IPS DF 6.9 (cell line): ENCODE data around the gene VGLL1.

Experiments
- DNase-seq: peaks from one replicate; pipeline ENCODE4 v3.0.0-alpha.2; 2013; ENCODE audit warnings: low read depth, low spot score
- H3K27ac ChIP-seq: one replicate; pipeline ENCODE4 v1.5.1; 2013; ENCODE audit warnings: low read length, control low read depth
- H3K27me3 ChIP-seq: 2 replicates; pipeline ENCODE4 v1.6.1; 2013; ENCODE audit warnings: mild to moderate bottlenecking, low read length; ENCODE audit not compliant: control insufficient read depth, insufficient read depth
- H3K36me3 ChIP-seq: 2 replicates; pipeline ENCODE4 v1.6.1; 2013; ENCODE audit warnings: low read length; ENCODE audit not compliant: control insufficient read depth, insufficient read depth
- H3K4me1 ChIP-seq: 2 replicates; pipeline ENCODE4 v1.6.1; 2013; ENCODE audit warnings: low read length; ENCODE audit not compliant: control insufficient read depth, insufficient read depth
- H3K4me3 ChIP-seq: 2 replicates; pipeline ENCODE4 v1.5.1; 2013; ENCODE audit warnings: mild to moderate bottlenecking, low read length
- H3K9me3 ChIP-seq: 2 replicates; pipeline ENCODE4 v1.6.1; 2013; ENCODE audit warnings: low read length, inconsistent platforms; ENCODE audit not compliant: control insufficient read depth, insufficient read depth
- WGBS: extraction: QIAGEN DNeasy Blood & Tissue Kit; methylation state at CpG from one replicate; pipeline ENCODE4 v1.1.7; 2013; ENCODE audit warnings: mixed read lengths, missing lambda C conversion rate; ENCODE audit not compliant: insufficient read length, insufficient coverage; 5-methylcytosine and 5-hydroxymethylcytosine counted together

The VGLL1 gene

DNA sequence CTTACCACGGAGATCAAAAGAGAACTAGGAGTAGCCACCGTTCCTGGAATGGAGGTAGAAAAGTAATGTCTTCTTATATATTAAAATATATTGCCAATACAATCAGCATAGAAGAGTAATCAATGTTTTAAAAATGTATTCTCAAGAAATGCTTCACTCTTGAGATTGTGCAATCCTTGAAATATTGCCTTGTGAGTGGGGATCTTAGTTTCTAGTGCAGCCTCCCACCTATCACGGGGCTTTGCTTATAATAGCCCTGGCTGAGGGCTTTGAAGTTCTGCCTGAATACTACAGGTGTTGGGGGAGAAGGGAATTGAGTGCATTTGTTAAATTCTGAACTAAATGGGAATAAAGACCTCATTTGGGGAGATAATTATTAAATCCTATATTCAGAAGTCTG lies 55.5 kb downstream of the VGLL1 start:
- Histone ChIP-seq H3K27ac (no peak overlapping the region), H3K9me3 (no peaks in the 10 kb centered on the region), H3K27me3 (no peaks in the 10 kb centered on the region), H3K4me1 (no peaks in the 10 kb centered on the region; the same call in 1 of the 2 replicates), H3K4me3 (no peak overlapping the region), H3K36me3 (no peaks in the 10 kb centered on the region)
- no CpG with 5 or more reads among the region's 3 CpGs for WGBS
- no peak for DNase-seq

DNA sequence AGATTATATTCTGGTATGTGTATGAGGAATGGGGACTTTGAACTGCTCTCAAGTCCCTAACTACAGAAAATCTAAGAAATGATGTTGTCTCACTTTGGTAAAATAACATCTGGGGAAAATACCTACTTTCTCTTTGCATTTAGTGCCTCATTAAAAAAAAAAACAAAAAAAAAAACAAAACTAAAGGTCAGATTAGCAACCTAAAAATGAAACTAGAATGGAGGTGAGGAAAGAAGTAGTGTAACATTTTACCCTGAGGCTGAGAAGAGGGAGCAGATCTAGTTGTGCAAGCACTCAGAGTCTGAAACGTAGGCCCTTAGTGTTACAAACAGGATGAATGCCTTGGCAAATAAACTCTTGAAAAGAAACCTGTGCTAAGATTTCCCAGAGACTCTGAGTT lies 56.0 kb downstream of the VGLL1 start:
- Histone ChIP-seq H3K27me3 (no peaks in the 10 kb centered on the region), H3K27ac (no peak overlapping the region), H3K4me1 (no peaks in the 10 kb centered on the region; the same call in 1 of the 2 replicates), H3K4me3 (no peak overlapping the region), H3K9me3 (no peaks in the 10 kb centered on the region), H3K36me3 (no peaks in the 10 kb centered on the region)
- no CpG with 5 or more reads among the region's 1 CpG for WGBS
- DNase-seq: no peak

DNA sequence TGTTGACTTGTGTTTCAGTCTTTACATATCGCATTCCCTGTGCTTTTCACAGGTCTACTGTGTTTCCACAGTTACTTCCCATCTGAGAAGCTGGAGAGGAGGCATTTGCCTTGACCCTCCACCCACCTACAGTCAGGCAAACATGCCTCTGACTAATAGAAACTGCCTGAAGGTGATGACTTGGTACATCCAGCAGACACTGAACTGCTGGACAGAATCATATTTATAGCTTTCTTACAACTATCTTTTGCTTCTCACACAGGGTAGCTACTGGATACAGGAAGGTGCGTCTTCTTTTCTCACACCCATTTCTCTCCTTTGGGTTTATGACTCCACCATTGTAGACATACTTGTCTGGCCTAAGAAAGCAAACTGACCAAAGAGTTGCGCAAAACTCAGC lies 58.0 kb downstream of the VGLL1 start:
- no peak for DNase-seq
- Histone ChIP-seq H3K9me3 (no peaks in the 10 kb centered on the region), H3K27ac (no peak overlapping the region), H3K27me3 (no peaks in the 10 kb centered on the region), H3K36me3 (no peaks in the 10 kb centered on the region), H3K4me1 (no peaks in the 10 kb centered on the region; the same call in 1 of the 2 replicates), H3K4me3 (no peak overlapping the region)
- no CpG with 5 or more reads among the region's 3 CpGs for WGBS

DNA sequence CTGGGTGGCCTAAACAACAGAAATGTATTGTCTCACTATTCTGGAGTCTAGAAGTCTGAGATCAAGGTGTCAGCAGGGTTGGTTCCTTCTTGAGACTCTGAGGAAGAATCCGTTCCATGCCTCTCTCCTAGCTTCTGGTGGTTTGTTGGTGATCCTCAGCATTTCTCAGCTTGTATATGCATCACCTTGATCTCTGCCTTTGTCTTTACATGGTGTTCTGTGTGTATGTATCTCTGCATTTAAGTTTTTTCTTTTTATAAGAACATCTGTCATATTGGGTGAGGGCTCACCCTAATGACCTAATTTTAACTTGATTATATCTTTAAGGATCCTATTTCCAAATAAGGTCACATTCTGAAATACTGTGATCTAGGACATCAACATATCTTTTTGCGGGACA lies 65.3 kb downstream of the VGLL1 start:
- no peak for DNase-seq
- Histone ChIP-seq H3K27ac (no peak overlapping the region), H3K36me3 (no peaks in the 10 kb centered on the region), H3K4me3 (no peak overlapping the region), H3K27me3 (no peaks in the 10 kb centered on the region), H3K9me3 (no peaks in the 10 kb centered on the region), H3K4me1 (no peaks in the 10 kb centered on the region)
- no CpG with 5 or more reads among the region's 2 CpGs for WGBS

DNA sequence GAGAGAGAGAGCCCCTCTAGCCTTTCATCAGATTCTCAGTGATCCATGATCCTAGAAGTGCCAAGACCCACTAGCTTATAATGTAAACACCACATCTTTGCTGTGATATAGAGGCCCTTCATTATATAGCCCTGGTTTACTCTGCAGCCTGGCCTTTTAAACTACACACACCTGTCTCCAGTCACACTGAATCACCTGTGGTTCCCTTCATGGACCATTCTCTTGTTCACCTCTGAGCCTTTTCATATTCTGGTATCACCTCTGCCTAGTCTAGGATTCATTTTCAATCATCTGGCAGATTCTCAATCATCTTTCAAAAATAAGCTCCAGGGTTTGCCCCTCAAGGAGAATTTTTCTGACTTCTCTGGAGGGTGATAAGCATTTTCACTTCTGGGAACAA lies 65.9 kb downstream of the VGLL1 start:
- H3K36me3 ChIP-seq: no peaks in the 10 kb centered on the region
- no peaks in the 10 kb centered on the region for H3K9me3 ChIP-seq
- H3K4me1 ChIP-seq: no peaks in the 10 kb centered on the region
- H3K27me3 ChIP-seq: no peaks in the 10 kb centered on the region
- H3K4me3 ChIP-seq: no peak overlapping the region
- DNase-seq: no peak
- no peak overlapping the region for H3K27ac ChIP-seq

DNA sequence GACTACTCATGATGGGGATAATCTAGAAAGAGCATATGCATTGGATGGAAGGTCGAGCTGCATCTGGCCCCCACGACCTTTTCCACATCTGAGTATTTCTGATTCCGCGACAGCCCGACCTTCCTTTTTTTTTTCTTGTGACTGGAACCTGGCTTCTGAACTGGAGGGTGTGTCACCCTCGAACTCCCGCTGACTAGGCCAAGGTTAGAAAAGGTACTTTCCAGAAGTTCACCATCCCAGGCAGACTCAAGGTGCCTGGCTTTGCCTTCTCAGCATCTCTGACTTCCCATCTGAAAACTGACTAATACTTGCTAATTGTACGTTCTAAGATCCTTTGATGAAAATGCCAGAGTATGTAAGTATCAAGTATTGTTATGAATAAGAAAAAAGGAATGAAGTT lies 66.6 kb downstream of the VGLL1 start:
- no peaks in the 10 kb centered on the region for H3K36me3 ChIP-seq
- no peaks in the 10 kb centered on the region for H3K4me1 ChIP-seq
- H3K27ac ChIP-seq: no peak overlapping the region
- no peak overlapping the region for H3K4me3 ChIP-seq
- no peak for DNase-seq
- WGBS: no CpG with 5 or more reads among the region's 8 CpGs
- H3K27me3 ChIP-seq: no peaks in the 10 kb centered on the region
- H3K9me3 ChIP-seq: no peaks in the 10 kb centered on the region

DNA sequence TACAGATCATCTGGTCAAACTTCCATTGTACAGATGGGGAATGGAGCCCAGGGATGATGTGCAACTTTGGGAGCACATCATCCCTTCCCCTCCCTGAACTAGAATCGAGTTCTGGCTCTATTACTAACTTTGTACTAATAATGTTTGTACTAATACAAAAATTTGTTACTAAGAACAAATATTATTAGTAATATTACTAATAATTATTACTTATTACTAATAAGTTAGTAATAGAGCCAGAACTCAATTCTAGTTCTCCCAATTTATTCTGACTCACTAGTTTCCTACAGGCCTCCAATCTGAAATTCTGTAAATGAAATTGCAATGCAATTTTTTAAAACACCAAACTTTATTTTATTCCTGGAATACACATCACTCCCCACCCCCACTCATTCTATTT lies 68.0 kb downstream of the VGLL1 start:
- Histone ChIP-seq H3K4me1 (no peaks in the 10 kb centered on the region), H3K4me3 (no peak overlapping the region), H3K27ac (no peak overlapping the region), H3K27me3 (no peaks in the 10 kb centered on the region), H3K9me3 (no peaks in the 10 kb centered on the region), H3K36me3 (no peaks in the 10 kb centered on the region)
- DNase-seq: no peak
- no CpG with 5 or more reads among the region's 1 CpG for WGBS
